ENCODE data around the gene CCNL2.
"Not testable (repeated sequence)": the region's sequence is repeated elsewhere in the genome, so short reads cannot be mapped to it uniquely, and the experiment has no call there.

The CCNL2 gene

DNA sequence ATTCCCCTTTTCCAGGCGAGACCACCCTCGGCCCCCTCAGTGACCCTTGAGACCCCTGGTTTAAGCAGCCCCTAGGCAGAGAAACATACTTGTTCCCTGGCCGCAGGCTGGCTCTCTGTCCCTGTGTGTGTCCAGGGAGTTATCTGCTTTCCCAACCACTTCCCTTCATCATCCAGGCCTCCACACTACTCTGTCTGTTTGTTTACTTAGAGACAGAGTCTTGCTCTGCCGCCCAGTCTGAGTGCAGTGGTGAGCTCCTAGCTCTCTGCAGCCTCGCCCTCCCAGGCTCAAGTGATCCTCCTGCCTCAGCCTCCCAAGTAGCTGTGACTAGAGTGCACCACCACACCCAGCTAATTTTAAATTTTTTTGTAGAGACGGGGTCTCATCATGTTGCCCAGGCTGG lies 30.5 kb upstream of the CCNL2 start:
- TF ChIP-seq POLR2A (IDR thresholded peaks at IDR 0.05; ENCODE audit: extremely low read depth, insufficient read length), result no peak
- TF ChIP-seq, protein P1, sequence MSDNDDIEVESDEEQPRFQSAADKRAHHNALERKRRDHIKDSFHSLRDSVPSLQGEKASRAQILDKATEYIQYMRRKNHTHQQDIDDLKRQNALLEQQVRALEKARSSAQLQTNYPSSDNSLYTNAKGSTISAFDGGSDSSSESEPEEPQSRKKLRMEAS (IDR thresholded peaks at IDR 0.05; ENCODE audit: low read depth, low read length), result no peak
- no peak for TF ChIP-seq MYC (IDR thresholded peaks at IDR 0.05; ENCODE audit: low read depth, low read length)
- DNase-seq (ENCODE audit: low read depth), result no peak
- H3K4me3 ChIP-seq (ENCODE audit: low read depth, low read length), result no peak overlapping the region

DNA sequence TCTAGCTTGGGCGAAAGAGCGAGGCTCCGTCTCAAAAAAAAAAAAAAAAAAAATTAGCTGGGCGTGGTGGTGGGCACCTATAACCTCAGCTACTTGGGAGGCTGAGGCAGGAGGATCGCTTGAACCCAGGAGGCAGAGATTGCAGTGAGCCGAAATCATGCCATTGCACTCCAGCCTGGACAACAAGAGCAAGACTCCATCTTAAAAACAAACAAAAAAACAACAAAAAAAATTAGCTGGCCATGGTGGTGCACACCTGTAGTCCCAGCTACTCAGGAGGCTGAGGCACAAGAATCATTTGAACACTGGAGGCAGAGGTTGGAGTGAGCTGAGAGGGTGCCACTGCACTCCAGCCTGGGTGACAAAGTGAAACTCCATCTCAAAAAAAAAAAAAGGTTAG lies 29.8 kb upstream of the CCNL2 start:
- not testable (repeated sequence) for DNase-seq (ENCODE audit: low read depth); H3K4me3 ChIP-seq (ENCODE audit: low read depth, low read length)

DNA sequence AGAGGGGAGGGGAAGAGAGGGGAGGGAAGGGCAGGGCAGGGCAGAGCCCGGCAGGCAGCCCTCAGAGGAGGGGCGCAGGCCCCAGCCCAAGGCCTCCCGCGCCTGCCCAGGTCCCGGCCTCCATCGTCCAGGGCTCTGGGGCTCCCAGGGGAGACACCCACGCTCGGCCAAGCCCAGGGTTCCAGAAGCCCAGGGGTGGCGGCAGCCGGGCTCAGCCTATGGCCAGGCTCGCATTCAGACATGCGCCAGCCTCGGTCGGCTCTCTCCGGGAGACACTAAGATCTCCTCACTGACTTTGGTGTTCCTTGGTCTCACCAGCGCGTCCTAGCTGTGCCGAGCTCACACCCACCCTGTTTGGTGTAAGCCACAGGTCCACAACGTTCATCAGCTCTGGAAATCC lies 29.0 kb upstream of the CCNL2 start:
- no peak for DNase-seq (ENCODE audit: low read depth)
- TF ChIP-seq, protein P1 (IDR thresholded peaks at IDR 0.05; ENCODE audit: low read depth, low read length), result no peak
- TF ChIP-seq MYC (IDR thresholded peaks at IDR 0.05; ENCODE audit: low read depth, low read length) (no peak), POLR2A (IDR thresholded peaks at IDR 0.05; ENCODE audit: extremely low read depth, insufficient read length) (no peak)
- TF ChIP-seq, protein P2, sequence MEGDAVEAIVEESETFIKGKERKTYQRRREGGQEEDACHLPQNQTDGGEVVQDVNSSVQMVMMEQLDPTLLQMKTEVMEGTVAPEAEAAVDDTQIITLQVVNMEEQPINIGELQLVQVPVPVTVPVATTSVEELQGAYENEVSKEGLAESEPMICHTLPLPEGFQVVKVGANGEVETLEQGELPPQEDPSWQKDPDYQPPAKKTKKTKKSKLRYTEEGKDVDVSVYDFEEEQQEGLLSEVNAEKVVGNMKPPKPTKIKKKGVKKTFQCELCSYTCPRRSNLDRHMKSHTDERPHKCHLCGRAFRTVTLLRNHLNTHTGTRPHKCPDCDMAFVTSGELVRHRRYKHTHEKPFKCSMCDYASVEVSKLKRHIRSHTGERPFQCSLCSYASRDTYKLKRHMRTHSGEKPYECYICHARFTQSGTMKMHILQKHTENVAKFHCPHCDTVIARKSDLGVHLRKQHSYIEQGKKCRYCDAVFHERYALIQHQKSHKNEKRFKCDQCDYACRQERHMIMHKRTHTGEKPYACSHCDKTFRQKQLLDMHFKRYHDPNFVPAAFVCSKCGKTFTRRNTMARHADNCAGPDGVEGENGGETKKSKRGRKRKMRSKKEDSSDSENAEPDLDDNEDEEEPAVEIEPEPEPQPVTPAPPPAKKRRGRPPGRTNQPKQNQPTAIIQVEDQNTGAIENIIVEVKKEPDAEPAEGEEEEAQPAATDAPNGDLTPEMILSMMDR (IDR thresholded peaks at IDR 0.05; ENCODE audit: low read depth, low read length), result no peak
- H3K4me3 ChIP-seq (ENCODE audit: low read depth, low read length), result no peak overlapping the region

DNA sequence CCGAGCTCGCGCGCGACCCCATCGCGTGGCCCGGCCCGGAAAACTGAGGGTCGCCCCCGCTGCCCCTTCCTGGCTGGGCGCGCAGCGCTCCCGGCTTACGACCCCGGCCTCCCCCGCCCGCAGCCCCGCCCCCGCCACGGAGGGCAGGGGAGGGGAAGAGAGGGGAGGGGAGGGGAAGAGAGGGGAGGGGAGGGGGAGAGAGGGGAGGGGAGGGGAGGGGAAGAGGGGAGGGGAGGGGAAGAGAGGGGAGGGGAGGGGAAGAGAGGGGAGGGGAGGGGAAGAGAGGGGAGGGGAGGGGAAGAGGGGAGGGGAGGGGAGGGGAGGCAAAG lies 28.6 kb upstream of the CCNL2 start:
- no peak overlapping the region for H3K4me3 ChIP-seq (ENCODE audit: low read depth, low read length)
- TF ChIP-seq, protein P2 (IDR thresholded peaks at IDR 0.05; ENCODE audit: low read depth, low read length), result no peak
- TF ChIP-seq MYC (IDR thresholded peaks at IDR 0.05; ENCODE audit: low read depth, low read length), result no peak
- DNase-seq (ENCODE audit: low read depth), result no peak

DNA sequence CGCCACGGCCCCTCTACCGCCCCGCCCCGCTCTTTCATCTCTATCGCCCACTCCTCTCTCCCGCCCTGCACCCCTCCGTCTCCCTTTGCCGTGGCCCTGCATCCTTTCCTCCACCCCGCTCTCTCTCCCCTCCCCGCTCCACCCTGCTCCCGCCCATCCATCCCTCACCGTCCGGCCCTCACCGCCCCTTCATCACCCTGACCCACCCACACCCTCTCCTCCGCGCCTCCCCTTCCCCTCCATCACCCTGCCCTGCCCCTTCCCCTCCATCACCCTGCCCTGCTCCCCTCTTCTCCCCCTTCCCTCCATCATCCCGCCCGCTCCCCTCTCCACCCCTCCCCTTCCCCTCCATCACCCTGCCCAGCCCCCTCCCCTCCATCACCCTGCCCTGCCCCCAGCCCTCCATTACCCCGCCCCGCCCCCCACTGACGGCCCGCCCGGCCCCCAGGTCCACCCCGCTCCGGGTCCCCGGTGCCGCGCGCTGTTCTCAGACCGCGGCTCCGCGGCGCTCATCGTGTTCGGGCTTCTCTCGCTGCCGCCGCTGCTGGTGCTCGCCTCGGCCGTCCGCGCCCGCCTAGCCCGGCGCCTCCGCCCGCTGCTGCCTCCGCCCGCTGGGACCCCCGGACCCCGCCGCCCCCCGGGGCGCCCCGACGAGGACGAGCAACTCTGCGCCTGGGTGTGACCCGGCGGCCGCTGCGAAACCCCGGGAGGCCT lies 28.1 kb upstream of the CCNL2 start:
- no peak for DNase-seq (ENCODE audit: low read depth)
- TF ChIP-seq, protein P2 (IDR thresholded peaks at IDR 0.05; ENCODE audit: low read depth, low read length), result no peak
- TF ChIP-seq, protein P1 (IDR thresholded peaks at IDR 0.05; ENCODE audit: low read depth, low read length), result no peak
- TF ChIP-seq POLR2A (IDR thresholded peaks at IDR 0.05; ENCODE audit: extremely low read depth, insufficient read length), result no peak
- no peak for TF ChIP-seq MYC (IDR thresholded peaks at IDR 0.05; ENCODE audit: low read depth, low read length)
- H3K4me3 ChIP-seq (ENCODE audit: low read depth, low read length), result no peak overlapping the region

DNA sequence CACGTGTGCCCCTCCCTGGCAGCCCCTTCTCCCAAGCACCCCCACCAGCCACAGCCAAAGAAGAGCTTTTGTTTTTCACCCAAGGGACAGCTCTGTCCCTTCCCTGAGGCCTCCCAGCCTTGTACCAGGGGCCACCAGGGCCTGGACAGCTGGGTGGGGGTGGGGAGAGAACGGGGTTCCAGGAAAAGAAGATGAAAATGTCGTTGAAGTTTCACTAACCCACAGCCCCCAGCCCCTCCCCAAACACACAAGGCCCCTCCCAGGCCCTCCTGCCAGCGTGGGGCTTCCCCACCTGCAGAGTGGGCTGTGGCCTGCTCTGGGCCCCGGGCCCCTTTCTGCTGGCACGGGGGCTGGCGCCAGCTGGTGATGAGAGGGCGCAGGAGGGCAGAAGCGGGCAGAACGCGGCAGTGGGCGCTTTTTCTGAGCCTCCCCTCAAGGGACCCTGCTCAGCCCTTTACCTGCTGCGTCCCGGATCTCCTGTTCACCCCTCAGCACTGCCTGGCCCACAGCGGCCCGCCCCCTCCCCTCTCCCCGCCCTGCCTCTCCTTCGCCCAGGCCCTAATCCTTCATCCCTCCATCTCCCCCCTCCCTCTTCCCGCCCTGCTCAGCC lies 27.5 kb upstream of the CCNL2 start:
- no peak overlapping the region for H3K4me3 ChIP-seq (ENCODE audit: low read depth, low read length)
- TF ChIP-seq, protein P1 (IDR thresholded peaks at IDR 0.05; ENCODE audit: low read depth, low read length), result no peak
- no peak for TF ChIP-seq MYC (IDR thresholded peaks at IDR 0.05; ENCODE audit: low read depth, low read length)
- TF ChIP-seq POLR2A (IDR thresholded peaks at IDR 0.05; ENCODE audit: extremely low read depth, insufficient read length), result no peak
- TF ChIP-seq, protein P2 (IDR thresholded peaks at IDR 0.05; ENCODE audit: low read depth, low read length), result no peak
- no peak for DNase-seq (ENCODE audit: low read depth)
